ENCODE results near the gene ARHGEF2.

Gene ARHGEF2

DNA sequence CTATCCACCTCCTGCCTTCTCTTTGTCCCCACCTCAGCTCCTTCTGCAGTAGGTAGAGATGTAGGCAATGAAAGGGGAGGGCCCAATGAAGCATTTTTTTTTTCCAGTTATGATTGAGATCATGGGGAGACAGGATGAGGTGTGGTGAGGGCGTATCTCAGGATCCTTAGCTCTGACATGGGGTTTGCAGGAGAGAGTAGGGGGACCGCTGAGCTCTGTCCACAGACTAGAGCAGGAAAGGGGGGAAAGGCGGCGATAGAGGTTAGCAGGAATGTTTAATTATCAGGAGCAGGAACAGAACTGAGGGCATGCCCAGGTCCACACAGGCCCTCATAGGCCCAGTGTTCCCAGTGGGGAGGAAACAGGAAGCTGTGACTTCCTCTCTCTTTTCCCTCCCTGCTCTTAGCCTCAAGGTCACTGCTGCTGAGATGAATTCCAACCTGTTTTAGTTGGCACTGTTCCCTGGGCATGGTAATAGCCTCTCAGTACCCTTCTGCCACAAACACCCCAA, 37.8 kb downstream of the ARHGEF2 start:
- H3K27ac ChIP-seq (replicated peaks), result peak overlapping the region; percentile 68
- no peak overlapping the region for H3K4me3 ChIP-seq (replicated peaks; ENCODE audit: insufficient read depth, low read length)
- no peaks in the 10 kb centered on the region for H3K27me3 ChIP-seq (ENCODE audit: insufficient read depth, poor library complexity, severe bottlenecking)
- peak; percentile 66 to 68 for DNase-seq (ENCODE audit: low read depth in 1 of 2, low spot score in 1 of 2)
- no peak for TF ChIP-seq REST (IDR thresholded peaks at IDR 0.05; ENCODE audit: insufficient replicate concordance, low read depth)
- TF ChIP-seq SPI1 (IDR thresholded peaks at IDR 0.05; ENCODE audit: borderline replicate concordance, low read depth), result peak; percentile 93
- 0 out of 2 replicates have a peak, but pooled peaks have one; percentile 14 for TF ChIP-seq POLR2AphosphoS5 (IDR thresholded peaks at IDR 0.05; ENCODE audit: low read depth)

DNA sequence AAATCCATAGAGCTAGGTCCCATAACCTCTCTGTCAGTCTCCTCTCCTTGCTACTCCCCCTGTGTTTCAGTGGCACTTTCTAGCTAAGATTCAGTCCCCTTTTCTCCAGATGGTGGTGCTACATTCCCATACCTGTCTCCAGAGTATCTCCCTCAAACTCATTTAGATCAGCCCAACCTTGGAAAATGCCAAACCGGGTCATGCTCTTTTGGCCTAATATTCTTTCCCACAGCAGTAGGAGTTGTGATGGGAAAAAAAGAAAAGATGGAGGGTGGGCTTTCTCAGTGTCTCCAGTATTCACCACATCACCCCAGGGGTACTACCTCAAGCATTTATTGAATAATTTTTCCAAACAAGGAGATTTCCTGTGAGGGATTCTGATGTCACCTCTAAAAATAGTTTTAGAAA, 40.1 kb downstream of the ARHGEF2 start:
- no peak for TF ChIP-seq POLR2AphosphoS5 (IDR thresholded peaks at IDR 0.05; ENCODE audit: low read depth)
- TF ChIP-seq, protein P1, sequence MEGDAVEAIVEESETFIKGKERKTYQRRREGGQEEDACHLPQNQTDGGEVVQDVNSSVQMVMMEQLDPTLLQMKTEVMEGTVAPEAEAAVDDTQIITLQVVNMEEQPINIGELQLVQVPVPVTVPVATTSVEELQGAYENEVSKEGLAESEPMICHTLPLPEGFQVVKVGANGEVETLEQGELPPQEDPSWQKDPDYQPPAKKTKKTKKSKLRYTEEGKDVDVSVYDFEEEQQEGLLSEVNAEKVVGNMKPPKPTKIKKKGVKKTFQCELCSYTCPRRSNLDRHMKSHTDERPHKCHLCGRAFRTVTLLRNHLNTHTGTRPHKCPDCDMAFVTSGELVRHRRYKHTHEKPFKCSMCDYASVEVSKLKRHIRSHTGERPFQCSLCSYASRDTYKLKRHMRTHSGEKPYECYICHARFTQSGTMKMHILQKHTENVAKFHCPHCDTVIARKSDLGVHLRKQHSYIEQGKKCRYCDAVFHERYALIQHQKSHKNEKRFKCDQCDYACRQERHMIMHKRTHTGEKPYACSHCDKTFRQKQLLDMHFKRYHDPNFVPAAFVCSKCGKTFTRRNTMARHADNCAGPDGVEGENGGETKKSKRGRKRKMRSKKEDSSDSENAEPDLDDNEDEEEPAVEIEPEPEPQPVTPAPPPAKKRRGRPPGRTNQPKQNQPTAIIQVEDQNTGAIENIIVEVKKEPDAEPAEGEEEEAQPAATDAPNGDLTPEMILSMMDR (IDR thresholded peaks at IDR 0.05; ENCODE audit: insufficient read depth, low read length), result peak; percentile 66
- Histone ChIP-seq H3K4me3 (replicated peaks; ENCODE audit: insufficient read depth, low read length) (no peak overlapping the region), H3K27me3 (ENCODE audit: insufficient read depth, poor library complexity, severe bottlenecking) (no peaks in the 10 kb centered on the region), H3K27ac (replicated peaks) (no peak overlapping the region)
- DNase-seq (ENCODE audit: low read depth in 1 of 2, low spot score in 1 of 2), result peak in 1 of 2 experiments; percentile 63

- Histone ChIP-seq H3K27me3 (ENCODE audit: insufficient read depth, poor library complexity, severe bottlenecking) (no peaks in the 10 kb centered on the region), H3K4me3 (replicated peaks; ENCODE audit: insufficient read depth, low read length) (peak overlapping the region; percentile 39), H3K27ac (replicated peaks) (peak overlapping the region; percentile 90)
- DNase-seq (ENCODE audit: low read depth in 1 of 2, low spot score in 1 of 2), result no peak
- no peak for TF ChIP-seq SPI1 (IDR thresholded peaks at IDR 0.05; ENCODE audit: borderline replicate concordance, low read depth)
- TF ChIP-seq, protein P1 (IDR thresholded peaks at IDR 0.05; ENCODE audit: insufficient read depth, low read length), result no peak
- TF ChIP-seq POLR2AphosphoS5 (IDR thresholded peaks at IDR 0.05; ENCODE audit: low read depth), result no peak
- TF ChIP-seq GABPA (IDR thresholded peaks at IDR 0.05; ENCODE audit: low read depth), result no peak
- TF ChIP-seq REST (IDR thresholded peaks at IDR 0.05; ENCODE audit: insufficient replicate concordance, low read depth), result no peak
Measured at GRCh38 chr1:155934936-155935590, 43.3 kb downstream of the ARHGEF2 start.

- DNase-seq (ENCODE audit: low read depth in 1 of 2, low spot score in 1 of 2), result peak; percentile 97 to 98
- Histone ChIP-seq H3K27me3 (ENCODE audit: insufficient read depth, poor library complexity, severe bottlenecking) (no peaks in the 10 kb centered on the region), H3K4me3 (replicated peaks; ENCODE audit: insufficient read depth, low read length) (peak within 1 kb of the TSS; percentile 88), H3K27ac (replicated peaks) (peak within 1 kb of the TSS; percentile 90)
- TF ChIP-seq GABPA (IDR thresholded peaks at IDR 0.05; ENCODE audit: low read depth), result peak; percentile 95
- TF ChIP-seq SPI1 (IDR thresholded peaks at IDR 0.05; ENCODE audit: borderline replicate concordance, low read depth), result no peak; the same call in 1 of the 2 replicates
- peak; percentile 69 for TF ChIP-seq REST (IDR thresholded peaks at IDR 0.05; ENCODE audit: insufficient replicate concordance, low read depth)
- TF ChIP-seq POLR2AphosphoS5 (IDR thresholded peaks at IDR 0.05; ENCODE audit: low read depth), result peak; percentile 99
Measured at GRCh38 chr1:155934097-155934935, 44.0 kb downstream of the ARHGEF2 start, which contains the start of gene KHDC4. Gene KHDC4 (minus strand): TSS chr1:155934413. CDS start chr1:155934373, 40 bp downstream.
